Colon (tissue), 2 donors: ENCODE measurements around the gene UNC13C.

Experiments
- FAIRE-seq: peaks from 2 replicates; lab custom pipeline; 2012; peaks lifted over from hg19 to GRCh38; lab: Jason Lieb, UNC
- donor health status: control.
- donor health status: control.

UNC13C gene

GRCh38 chr15:54500330-54500729 lies 522.1 kb downstream of the UNC13C start:
- no peak for FAIRE-seq

- FAIRE-seq, result no peak
These were observed 524.3 kb downstream of the UNC13C start for GRCh38 chr15:54502416-54503075.

DNA sequence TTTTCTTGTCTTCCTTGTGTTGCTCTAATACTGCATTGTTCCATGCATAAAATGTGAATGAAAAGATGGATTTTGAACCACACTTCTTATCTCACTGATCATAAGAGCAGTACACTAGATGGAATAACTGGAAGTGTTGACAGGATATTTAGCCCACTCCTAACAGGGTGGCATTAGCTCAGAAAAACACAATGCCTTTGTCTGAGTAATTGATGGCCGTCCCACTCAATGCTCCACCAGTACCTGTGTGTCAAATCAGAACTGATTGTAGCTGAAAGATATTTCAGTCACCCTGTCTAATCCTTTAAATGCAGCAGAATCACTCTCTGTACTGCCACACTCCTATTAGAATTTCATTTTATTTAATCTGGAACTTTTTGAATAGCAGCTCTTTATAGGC lies 526.5 kb downstream of the UNC13C start:
- no peak for FAIRE-seq

DNA sequence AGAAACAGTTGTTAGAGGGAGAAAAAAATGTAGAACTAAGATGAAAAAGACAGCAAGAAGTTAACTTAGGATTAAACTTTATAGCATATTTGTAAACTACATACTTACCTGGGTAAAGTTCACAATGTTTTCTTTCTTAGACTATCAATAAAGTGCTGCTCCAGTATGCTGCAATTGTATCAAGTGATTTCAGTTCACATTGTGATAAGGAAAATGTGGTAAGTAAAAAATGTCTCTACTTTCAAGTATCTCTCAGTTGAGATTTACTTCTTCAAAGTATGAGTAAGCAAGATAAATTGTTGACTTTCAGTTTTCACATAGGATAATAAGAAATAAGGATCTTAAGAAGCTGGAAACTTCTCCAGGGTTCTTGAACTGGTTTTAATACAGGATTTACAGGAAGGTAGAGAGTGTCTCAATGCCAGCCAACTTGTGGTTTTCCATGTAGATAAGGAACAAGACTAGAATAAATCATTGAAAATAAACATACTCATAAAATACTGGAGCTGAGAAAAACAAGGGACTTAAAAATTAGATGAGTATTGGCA lies 528.8 kb downstream of the UNC13C start:
- no peak for FAIRE-seq

GRCh38 chr15:54514601-54515000 lies 536.4 kb downstream of the UNC13C start:
- FAIRE-seq, result no peak

DNA sequence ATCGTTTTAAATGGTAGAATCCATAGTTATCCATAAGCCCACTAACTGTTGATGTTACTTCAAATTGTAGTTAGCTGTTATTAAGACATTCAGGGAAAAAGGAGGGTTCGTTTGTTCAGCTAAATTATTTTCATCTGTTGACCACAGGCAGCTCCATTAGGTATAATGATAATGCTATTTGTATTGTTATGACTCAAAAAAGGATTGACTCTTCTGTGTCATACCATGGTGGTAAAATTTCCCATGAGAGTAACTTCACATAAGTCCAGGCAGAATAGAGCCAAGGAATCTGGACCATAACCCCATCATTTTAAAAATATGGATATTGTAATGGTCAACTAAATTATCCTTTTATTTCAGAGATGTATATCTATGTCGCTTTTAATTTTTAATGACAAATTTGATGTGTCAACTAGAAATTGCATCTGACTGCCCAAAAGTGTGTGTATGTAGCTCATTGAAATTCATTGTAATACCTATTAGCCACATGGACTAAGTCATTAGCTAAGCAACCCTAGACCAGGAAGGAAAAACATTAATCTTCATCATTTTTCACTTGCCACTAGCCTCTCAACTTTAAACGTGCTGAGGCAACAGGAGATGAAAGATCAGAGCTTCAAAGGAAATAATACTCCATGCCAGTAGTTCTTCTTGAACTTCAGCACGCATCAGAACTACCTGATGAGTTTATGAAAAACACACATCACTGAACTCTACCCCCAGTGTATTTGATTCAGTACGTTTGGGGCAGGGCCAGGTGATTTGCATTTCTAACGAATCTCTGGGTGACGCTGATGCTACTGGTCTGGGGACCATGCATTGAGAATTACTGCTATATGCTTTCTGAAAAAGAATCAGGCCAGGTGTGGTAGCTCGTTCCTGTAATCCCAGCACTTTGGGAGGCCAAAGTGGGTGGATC lies 537.7 kb downstream of the UNC13C start:
- no peak for FAIRE-seq

GRCh38 chr15:54517366-54517765 lies 539.1 kb downstream of the UNC13C start:
- FAIRE-seq, result no peak

DNA sequence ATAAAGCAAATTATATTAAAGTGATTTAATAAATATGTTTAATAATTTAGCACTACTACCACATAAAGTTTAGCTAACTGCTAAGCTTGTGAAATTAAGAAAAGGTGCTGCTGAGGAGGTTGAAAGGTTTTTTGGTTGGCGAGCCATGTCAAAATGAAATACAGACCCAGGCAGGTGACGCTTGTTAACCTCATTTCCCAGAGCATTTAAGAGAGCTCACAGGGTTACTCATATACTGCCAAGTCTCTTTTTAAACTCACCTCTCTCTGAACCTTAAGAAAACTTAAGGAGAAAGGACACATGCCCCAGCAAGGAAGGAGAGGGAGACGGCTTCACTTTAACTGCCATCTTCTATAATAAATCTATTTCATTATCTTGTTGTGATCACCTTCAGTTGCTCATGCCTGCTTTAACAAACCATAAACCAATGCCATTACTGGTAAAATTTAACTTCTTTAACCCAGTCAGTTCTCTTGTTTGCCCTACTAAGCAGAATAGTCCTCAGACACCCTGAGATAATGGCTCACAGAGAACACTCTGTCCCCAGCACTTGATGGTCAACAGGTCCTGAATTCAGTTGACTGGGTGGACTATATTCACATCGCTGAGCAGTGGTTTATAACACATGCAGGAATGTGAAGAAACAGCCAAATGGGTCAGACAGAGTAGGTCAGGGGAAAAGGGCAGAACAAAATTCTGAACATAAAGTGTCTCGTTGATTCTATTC lies 540.1 kb downstream of the UNC13C start:
- no peak for FAIRE-seq

- FAIRE-seq, result no peak
These were observed 541.3 kb downstream of the UNC13C start for GRCh38 chr15:54519577-54519976.

GRCh38 chr15:54520616-54521015 lies 542.4 kb downstream of the UNC13C start:
- FAIRE-seq, result no peak

- no peak for FAIRE-seq
These were observed 543.0 kb downstream of the UNC13C start for GRCh38 chr15:54521206-54521605.

GRCh38 chr15:54528021-54528420 lies 549.8 kb downstream of the UNC13C start:
- no peak for FAIRE-seq

DNA sequence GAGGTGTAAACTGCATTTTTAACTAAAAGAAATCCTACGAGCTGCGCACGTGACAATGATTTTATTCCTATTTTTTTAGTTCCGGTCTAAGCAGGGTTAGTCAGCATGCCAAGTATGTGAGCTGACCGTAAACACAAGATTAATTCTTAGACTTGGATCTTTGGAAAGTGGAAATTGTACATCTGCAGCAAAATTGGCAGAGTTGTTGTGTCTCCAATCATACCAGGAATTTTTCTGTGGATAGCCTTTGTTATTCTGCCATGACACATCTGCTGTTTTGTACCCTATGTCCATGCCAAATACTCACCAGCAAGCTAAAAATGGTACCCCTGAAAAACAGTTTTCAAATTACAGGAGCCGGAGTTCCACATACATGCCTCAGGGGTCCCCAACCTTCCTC lies 562.5 kb downstream of the UNC13C start:
- FAIRE-seq, result no peak

DNA sequence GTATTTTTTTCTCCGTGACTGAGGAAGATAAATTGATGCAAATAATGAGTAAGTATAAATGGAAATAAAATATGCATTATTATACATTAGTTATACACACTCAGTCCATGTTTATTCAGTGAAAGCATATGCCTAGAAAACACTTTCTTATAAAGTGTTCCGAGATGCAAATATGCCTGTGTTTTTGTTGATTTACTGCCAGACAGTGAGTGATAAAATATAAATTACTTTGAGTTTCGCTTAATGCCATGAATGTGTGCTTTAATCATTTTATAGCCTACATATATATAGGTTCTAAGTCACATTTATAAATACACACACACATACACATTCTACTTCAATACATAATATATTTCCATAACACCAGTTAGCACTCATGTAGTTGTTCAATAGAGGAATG lies 569.2 kb downstream of the UNC13C start:
- no peak for FAIRE-seq

GRCh38 chr15:54550954-54551353 lies 572.7 kb downstream of the UNC13C start:
- no peak for FAIRE-seq

- FAIRE-seq, result no peak
These were observed 578.0 kb downstream of the UNC13C start for GRCh38 chr15:54556231-54556630.

GRCh38 chr15:54559405-54560069 lies 581.3 kb downstream of the UNC13C start:
- FAIRE-seq, result no peak

GRCh38 chr15:54560417-54560816 lies 582.2 kb downstream of the UNC13C start:
- FAIRE-seq, result no peak

GRCh38 chr15:54564166-54564565 lies 585.9 kb downstream of the UNC13C start:
- no peak for FAIRE-seq

DNA sequence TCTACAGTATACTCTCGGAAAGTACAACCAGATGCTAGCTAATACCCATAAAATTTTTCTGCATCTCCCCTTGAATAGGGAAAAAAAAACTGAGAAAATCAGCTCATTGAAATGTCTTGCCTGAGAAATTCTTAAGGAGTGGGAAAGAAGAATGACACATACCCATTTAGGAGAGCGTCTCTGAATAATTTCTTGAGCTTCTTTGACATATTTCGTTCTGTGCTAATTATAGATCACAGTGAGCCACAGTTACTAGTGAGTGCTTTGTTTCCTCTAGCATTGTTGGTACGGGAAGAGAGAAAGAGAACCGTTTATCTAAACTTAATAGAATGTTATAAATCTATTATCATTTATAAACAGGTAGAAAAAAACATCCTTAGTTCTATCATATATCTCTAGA lies 588.4 kb downstream of the UNC13C start:
- FAIRE-seq, result no peak

DNA sequence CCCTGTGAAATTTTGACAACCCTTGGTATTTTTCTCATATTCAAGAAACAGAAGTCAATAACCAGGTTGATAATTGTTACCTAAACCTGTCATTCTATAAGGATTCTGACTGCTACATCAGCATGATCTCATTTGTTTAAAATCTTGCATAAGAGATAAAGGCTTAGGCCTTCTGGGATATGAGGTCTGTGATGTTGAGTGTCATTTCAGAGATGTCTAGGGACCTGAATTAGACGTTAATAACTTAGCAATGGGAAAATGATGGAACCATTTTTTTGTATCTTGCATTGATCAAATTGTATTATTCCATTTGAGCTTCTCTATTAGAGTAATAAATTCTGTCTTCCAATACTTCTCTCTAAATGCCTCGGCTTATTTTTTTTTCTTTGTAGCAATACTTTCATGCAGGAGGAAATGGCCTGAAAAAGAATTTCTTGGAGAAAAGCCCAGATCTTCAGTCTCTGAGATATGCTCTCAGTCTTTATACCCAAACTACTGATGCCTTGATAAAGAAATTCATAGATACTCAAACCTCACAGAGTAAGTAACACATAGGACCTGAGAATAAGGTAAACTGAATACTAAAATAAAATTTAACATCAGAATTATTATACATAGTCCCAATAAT lies 589.3 kb downstream of the UNC13C start:
- FAIRE-seq, result no peak

DNA sequence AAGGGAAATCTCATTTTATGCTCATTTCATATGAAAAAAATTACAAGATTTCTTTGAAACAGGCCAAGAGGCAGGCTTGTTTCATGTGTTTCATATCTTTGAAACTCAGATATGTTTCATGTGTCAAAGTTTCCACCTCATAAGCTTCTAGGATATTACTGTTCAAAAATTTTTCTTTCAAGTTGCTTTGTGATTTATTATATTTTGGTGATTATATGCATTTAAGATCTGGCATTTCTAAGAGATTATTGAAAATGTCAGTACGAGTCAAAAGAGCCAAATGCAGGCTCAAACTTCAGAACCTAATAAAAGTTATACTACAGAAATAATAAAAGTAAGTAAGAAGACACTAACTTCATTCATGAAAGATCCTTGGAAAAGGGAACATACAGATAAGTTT lies 590.1 kb downstream of the UNC13C start:
- FAIRE-seq, result no peak
